GM12878 (cell line): ENCODE measurements around the gene HAAO.

ENCODE experiments used
- ATF7 ChIP-seq: fragments of 450-650 bp; IDR thresholded peaks from 2 replicates; pipeline ENCODE4 v1.6.1; 2016; ENCODE audit warnings: low read depth, mild to moderate bottlenecking
- BHLHE40 ChIP-seq, 2 experiments: fragments of 450-650 bp in 1 of 2; IDR thresholded peaks; 2 replicates each; pipeline ENCODE4 v1.6.1; 2011 to 2017; ENCODE audit warnings: low read depth in 2 of 2, borderline replicate concordance in 1 of 2, improper control_type of control experiment in 1 of 2, low read length in 1 of 2, mild to moderate bottlenecking in 1 of 2
- CBFB ChIP-seq: IDR thresholded peaks from 2 replicates; pipeline ENCODE4 v1.6.1; 2016; ENCODE audit warnings: antibody characterized with exemption, low read depth
- CEBPB ChIP-seq, 2 experiments: fragments of 150-350 bp in 1 of 2; IDR thresholded peaks; 2 replicates each; pipeline ENCODE4 v1.6.1; 2012 to 2014; ENCODE audit warnings: low read depth in 2 of 2, low read length in 2 of 2, borderline replicate concordance in 1 of 2, inconsistent platforms in 1 of 2
- EZH2 ChIP-seq: IDR thresholded peaks from 2 replicates; pipeline ENCODE4 v1.6.1; 2012; ENCODE audit warnings: low read depth, mild to moderate bottlenecking, control low read depth, inconsistent platforms, low read length, borderline replicate concordance; ENCODE audit not compliant: control insufficient read depth
- MAX ChIP-seq: IDR thresholded peaks from 2 replicates; pipeline ENCODE4 v1.6.1; 2012; ENCODE audit warnings: low read depth, low read length, improper control_type of control experiment

GRCh38 chr2:42754021-42754775, 38.2 kb downstream of the HAAO start:
- peak; percentile 32 for TF ChIP-seq MAX
- no peak for TF ChIP-seq EZH2
- peak; percentile 61 for TF ChIP-seq ATF7
- TF ChIP-seq BHLHE40 (IDR thresholded peaks at IDR 0.05; ENCODE audit: borderline replicate concordance in 1 of 2, low read depth in 2 of 2, low read length in 1 of 2) = peak; percentile 88 to 93
- no peak for TF ChIP-seq CEBPB (IDR thresholded peaks at IDR 0.05; ENCODE audit: borderline replicate concordance in 1 of 2, low read depth in 2 of 2, low read length in 2 of 2)
- no peak for TF ChIP-seq CBFB
